Measurements from ENCODE around the gene ELOVL5.

DNA sequence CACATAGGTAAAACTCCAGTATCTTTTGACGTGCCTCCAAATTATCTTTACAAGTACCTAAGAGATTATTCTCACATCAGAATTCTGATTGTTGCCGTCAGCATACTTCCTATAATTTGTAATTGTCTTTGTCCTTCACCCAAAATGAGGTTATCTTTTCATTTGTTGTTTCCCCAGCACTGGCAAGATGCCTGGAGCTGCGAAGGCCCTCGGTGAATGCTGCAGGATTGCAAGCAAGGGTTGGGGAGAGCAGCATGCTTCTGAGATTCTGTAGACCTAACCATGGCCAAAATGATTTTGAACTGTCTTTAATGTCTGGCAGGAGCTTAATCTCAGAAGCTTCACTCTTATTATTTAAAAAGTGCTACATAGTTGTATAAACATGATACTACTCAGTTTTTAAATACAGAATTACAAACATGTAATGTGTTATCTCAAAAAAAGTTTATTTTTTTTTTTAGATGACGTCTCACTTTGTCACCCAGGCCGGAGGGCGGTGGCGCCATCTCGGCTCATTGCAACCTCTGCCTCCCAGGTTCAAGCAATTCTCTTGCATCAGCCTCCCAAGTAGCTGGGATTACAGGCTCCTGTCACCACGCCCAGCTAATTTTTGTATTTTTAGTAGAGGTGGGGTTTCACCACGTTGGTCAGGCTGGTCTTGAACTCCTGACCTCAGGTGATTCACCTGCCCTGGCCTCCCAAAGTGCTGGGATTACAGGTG is 88.7 kb downstream of the ELOVL5 start:
- TF ChIP-seq, protein P1, sequence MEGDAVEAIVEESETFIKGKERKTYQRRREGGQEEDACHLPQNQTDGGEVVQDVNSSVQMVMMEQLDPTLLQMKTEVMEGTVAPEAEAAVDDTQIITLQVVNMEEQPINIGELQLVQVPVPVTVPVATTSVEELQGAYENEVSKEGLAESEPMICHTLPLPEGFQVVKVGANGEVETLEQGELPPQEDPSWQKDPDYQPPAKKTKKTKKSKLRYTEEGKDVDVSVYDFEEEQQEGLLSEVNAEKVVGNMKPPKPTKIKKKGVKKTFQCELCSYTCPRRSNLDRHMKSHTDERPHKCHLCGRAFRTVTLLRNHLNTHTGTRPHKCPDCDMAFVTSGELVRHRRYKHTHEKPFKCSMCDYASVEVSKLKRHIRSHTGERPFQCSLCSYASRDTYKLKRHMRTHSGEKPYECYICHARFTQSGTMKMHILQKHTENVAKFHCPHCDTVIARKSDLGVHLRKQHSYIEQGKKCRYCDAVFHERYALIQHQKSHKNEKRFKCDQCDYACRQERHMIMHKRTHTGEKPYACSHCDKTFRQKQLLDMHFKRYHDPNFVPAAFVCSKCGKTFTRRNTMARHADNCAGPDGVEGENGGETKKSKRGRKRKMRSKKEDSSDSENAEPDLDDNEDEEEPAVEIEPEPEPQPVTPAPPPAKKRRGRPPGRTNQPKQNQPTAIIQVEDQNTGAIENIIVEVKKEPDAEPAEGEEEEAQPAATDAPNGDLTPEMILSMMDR (IDR thresholded peaks at IDR 0.05) = no peak
- TF ChIP-seq RFX5 (IDR thresholded peaks at IDR 0.05; ENCODE audit: low read length) (no peak), RXRA (IDR thresholded peaks at IDR 0.05; ENCODE audit: borderline replicate concordance, low read depth) (no peak), YY1 (IDR thresholded peaks at IDR 0.05; ENCODE audit: low read depth) (no peak), RAD21 (IDR thresholded peaks at IDR 0.05; ENCODE audit: low read length) (no peak)

Data from SK-N-SH (cell line).